Stimulated activated CD4-positive, alpha-beta T cell treated with anti-CD3 and anti-CD28 coated beads, Interleukin-12 subunit alpha, Interleukin-12 subunit beta, amount 100 ng/mL, for 24 hours (primary cell): Measurements from ENCODE around the gene ERBB2.

Experiments used
- DNase-seq, 2 experiments: peaks; one replicate each; pipeline ENCODE4 v3.0.0-alpha.2; 2020; ENCODE audit warnings: low read depth in 2 of 2

ERBB2 gene

DNA sequence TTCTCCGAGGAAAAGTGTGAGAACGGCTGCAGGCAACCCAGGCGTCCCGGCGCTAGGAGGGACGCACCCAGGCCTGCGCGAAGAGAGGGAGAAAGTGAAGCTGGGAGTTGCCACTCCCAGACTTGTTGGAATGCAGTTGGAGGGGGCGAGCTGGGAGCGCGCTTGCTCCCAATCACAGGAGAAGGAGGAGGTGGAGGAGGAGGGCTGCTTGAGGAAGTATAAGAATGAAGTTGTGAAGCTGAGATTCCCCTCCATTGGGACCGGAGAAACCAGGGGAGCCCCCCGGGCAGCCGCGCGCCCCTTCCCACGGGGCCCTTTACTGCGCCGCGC is at the start of gene ERBB2:
Gene ERBB2, plus strand, starts transcription at position 247 of the 330 bp plus-strand sequence. CDS start 175 bp downstream, outside the sequence.
- DNase-seq = no peak

DNA sequence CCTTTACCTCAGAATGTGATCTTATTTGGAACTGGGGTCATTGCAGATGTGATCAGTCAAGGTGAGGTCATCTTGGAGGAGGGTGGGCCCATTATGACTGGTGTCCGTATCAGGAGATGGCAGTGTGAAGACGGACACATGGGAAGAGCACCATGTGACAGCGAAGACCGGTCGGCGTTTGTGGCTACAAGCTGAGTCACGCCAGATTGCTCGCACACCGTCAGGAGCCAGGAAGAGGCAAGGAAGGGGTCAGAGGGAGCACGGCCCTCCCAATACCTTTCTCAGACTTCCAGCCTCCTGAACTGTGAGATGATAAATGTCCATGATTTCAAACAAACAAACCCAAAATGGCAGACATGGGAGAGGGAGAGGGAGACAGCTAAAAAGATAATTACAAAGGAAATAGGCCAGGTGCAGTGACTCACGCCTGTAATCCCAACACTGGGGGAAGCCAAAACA is 49.7 kb upstream of the ERBB2 start:
- DNase-seq = no peak

DNA sequence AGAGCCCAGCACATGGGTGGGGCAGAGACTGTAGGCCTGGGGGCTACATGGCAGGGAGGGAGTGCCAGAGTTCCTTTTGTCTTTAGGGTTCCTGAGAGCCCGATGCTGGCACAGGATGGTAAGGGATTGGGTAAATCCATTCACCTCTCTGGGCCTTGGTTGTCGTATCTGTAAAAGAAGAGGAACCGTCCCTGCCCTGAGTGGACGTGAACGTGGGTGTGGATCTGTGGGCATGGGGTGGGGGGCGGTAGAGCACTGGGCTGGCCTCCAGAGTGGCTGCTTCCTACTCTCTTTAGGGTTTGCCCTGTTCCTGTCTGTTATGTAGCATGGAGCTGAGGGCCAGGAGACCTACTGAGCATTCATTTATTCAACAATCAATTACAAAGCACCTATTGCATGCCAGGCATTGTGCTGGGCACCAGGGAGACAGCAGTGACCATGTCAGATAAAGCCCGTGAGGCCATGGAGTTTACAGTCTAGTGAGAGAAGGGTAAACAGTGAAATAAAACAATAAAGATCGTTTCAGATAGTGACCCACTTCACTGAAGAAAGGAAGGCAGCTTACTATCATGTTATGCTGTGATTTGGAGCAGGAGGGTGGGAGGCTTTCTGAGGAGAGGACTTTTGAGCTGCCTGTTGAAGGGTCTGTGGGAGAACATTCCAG is 47.8 kb upstream of the ERBB2 start:
- no peak for DNase-seq

DNA sequence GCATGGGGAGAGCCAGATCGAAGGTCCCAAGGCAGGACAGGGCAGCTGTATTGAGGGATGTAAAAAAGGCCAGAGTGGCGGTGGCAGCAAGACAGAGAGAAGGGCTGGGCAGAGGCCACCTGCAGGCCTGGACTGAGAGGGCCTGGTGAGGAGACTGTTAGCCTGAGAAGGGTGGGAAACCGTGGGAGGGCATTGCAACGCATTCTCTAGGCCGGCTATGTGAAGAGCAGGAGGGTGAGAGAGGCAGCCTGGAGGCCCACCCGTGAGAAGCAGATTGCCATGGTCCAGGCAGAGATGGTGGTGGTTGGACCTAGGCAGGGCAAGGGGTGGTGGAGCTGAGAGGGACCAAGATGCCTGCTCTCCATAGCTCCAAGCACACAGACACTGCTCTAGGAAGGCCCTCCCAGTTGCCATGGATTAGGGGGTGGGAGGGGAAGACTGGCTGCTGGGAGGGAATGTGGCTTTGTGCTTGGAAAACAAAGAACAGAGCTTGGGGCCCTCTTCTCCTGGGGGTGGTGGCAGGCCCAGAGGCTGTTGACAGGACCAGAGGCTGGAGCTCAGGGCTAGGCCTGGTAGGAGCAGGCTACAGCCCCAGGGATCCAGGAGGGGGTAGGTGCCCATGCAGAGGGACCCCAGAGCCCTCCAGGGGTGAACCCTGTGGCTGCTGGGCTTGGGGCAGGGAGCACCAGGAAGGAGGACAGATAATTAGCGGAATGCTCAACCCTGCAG is 47.1 kb upstream of the ERBB2 start:
- no peak for DNase-seq

DNA sequence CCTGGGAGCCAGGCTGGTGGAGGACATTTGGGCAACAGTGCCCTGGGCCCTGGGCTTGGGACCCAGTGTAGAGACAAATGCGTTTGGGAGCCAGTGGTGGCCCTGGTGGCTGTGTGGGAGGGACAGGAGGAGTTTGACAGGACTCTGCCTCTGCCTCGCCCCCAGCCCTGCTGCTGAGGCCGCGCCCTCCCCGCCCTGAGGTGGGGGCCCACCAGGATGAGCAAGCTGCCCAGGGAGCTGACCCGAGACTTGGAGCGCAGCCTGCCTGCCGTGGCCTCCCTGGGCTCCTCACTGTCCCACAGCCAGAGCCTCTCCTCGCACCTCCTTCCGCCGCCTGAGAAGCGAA is 46.6 kb upstream of the ERBB2 start:
- DNase-seq = no peak

DNA sequence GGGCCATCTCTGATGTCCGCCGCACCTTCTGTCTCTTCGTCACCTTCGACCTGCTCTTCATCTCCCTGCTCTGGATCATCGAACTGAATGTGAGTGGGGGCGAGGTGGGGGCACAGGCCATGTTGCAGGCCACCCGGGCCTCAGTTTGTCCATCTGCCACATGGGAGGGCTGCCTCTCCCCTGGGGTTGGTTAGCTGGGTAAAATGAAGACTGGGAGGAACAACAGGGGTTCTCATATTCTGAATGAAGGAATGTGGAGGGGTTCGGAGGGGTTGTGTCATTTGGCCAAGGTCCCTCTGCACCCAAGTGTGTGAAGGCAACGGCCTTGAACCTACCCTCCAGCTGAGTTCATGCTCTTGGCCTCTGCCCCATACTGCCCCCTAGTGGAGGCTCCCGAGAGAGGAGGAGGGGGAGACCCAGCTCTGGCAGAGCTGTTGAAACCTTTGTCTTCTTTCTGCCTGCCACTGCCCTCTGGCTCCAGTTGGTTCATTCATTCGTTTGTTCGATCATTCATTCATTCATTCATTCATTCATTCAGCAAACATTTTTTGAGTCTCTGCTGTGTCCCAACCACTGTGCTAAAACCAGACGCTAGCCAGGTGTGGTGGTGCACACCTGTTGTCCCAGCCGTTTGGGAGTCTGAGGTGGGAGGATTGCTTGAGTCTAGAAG is 46.1 kb upstream of the ERBB2 start:
- DNase-seq = peak; percentile 59 to 78

DNA sequence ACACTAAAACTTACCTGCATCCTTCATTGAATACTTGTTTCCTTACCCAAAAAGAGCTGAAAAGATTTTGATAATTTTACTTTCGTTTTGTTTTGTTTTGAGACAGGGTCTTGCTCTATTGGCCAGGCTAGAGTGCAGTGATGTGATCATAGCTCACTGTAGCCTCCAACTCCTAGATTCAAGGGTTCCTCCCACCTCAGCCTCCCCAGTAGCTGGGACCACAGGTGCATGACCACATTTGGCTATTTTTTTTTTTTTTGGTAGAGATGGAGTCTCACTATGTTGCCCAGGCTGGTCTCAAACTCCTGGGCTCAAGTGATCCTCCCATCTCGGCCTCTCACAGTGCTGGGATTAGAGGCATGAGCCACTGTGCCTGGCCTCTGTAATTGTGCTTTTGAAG is 44.8 kb upstream of the ERBB2 start:
- no peak for DNase-seq

DNA sequence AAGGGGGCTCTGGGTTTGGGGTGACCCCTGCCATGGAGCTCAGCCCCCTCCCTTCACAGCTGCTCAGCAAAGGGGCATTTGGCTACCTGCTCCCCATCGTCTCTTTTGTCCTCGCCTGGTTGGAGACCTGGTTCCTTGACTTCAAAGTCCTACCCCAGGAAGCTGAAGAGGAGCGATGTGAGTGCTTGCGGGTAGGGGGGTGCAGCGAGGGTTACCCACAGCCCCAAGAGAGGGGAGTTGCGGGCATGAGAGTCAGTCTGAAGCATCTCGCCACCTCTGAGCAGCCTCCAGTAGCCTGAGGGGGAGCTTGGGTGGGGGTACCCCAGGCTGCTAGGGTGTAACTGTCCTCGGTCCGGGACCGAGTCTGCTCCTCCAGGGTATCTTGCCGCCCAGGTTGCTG is 41.5 kb upstream of the ERBB2 start:
- no peak for DNase-seq

DNA sequence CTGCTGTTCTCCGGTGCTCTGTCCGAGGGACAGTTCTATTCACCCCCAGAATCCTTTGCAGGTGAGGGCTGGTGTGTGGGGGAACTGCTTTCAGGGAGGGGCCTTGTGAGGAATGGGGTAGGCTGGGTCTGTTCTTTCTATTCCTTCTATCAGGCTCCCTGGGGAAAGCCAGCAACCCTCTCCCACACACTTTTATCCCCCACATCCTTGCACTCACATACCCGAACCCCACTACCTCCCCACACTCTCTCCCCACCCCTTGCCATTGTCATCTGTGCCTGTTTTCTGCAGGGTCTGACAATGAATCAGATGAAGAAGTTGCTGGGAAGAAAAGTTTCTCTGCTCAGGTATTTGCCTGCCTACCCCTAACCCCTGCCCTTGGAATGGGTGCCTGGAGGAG is 41.1 kb upstream of the ERBB2 start:
- no peak for DNase-seq

DNA sequence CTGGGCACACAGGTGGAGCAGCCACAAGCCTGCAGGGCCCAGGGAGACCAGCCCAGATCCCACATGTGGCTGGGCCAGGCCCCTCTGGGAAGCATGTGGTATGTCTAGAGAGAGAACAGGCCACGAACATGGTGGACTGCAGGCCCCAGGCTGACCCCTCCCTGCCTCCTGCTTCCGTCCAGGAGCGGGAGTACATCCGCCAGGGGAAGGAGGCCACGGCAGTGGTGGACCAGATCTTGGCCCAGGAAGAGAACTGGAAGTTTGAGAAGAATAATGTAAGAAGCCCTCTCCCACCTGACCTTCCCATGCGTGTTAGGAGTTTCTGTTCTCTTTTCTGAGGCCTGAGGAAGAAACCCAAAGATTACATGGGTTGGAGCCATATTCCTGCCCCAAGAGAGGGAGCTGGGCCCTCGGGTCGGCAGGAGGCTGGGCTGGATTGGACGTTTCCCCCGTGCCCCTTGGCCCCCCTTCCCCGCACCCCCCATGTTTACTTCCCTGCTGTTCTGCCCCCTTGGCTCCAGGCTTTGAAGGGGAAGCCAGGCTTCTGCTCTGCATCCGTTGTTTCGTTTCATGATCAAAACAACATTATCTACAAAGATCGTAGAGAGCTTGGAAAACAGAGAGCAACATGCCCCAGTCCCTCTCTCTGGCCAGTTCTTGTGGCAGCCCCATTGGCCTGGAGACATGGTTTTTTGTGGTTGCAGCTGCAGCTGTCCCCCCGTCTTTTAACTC is 40.4 kb upstream of the ERBB2 start:
- no peak for DNase-seq

DNA sequence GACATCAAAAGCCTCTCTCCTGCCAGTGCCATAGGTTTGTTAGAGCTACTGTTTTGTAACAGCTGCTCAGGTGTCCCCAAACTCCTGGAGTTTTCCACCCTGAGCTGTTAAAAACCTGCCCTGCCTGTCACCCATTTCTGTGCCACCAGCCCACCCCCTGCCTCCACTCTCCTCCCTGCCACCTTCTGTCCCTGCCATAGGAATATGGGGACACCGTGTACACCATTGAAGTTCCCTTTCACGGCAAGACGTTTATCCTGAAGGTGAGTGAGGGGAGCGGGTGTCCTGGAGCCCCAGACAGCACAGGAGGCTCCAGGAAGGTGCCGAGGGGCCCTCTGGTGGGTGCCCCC is 39.9 kb upstream of the ERBB2 start:
- no peak for DNase-seq

DNA sequence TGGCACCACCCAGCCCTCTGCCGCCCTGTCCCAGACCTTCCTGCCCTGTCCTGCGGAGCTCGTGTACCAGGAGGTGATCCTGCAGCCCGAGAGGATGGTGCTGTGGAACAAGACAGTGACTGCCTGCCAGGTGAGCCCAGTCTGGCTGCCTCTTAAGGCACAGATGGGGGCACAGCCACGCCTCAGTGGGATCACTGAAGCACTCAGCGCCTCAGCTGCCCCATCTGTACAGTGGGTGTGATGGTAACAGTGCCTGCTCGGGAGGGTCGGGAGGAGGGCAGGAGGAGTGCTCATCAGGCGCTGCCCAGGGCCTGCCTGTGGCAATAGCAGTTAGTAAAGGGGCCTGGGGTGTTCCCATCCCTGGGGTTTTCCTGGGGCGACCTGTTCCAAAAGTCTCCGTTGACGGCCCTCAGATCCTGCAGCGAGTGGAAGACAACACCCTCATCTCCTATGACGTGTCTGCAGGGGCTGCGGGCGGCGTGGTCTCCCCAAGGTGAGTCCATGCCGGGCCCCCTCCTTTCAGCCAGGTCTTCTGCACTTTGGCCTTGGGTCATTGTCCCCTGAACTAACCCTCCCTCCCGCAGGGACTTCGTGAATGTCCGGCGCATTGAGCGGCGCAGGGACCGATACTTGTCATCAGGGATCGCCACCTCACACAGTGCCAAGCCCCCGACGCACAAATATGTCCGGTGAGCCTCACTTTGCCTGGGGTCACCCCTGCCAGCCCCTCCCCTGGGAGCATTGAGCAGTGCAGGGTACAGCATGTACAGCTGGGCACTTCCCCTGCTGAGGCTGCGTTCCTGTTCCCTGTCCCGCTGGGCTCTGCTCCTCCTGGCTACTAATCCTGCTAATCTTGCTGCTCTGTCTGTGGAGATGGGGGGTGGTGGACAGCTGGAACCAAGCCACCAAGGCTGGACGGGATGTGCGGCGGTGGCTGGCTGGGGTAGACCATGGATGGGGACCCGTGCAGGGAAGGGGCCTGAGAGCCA is 39.2 kb upstream of the ERBB2 start:
- no peak for DNase-seq

DNA sequence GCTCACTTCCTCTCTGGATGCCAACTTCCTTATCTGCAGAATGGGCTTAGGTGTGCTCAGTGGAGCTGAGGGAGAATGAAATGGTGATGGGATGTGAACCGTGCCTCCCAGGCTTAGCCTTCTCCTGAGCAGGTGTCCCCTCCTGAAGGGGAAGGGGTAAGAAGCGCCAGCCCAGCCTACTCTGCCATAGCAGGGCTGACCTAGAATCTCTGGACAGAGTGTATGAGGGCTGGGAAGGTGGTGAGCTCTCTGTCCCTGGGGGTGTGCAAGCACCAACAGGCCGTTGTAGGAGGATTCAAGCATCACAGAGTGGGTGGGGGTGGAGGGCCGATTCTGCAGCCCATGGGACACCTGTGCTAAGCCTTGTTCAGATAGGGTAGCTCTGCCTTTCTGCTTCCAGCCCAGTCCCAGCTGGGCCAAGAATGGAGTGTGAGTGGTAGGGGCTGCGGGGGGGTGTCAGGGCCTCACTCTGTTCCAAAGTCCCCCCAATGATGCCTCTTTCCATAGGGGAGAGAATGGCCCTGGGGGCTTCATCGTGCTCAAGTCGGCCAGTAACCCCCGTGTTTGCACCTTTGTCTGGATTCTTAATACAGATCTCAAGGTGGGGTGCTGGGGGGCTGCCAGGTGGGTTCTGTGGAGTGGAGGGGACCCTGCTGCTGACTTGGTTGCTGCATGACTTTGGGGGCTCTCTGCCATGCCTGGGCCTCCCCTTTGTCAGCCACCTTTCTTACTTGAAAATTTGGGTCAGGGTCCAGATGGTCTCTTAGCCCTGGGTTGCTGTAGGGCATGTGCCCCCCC is 37.9 kb upstream of the ERBB2 start:
- DNase-seq = no peak

DNA sequence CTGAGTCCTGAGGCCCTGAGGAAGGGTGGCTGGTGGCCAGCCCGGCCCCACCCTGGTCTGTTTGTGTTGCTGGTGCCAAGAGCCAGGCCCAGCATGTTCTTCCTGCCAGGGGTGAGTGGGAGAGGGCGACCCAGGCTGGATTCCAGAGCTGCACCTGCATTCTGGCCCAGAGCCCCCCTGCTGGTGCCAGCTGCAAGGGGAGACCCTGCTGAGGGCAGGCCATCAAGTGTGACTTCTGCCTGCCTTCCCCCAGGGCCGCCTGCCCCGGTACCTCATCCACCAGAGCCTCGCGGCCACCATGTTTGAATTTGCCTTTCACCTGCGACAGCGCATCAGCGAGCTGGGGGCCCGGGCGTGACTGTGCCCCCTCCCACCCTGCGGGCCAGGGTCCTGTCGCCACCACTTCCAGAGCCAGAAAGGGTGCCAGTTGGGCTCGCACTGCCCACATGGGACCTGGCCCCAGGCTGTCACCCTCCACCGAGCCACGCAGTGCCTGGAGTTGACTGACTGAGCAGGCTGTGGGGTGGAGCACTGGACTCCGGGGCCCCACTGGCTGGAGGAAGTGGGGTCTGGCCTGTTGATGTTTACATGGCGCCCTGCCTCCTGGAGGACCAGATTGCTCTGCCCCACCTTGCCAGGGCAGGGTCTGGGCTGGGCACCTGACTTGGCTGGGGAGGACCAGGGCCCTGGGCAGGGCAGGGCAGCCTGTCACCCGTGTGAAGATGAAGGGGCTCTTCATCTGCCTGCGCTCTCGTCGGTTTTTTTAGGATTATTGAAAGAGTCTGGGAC is 37.1 kb upstream of the ERBB2 start:
- no peak for DNase-seq

DNA sequence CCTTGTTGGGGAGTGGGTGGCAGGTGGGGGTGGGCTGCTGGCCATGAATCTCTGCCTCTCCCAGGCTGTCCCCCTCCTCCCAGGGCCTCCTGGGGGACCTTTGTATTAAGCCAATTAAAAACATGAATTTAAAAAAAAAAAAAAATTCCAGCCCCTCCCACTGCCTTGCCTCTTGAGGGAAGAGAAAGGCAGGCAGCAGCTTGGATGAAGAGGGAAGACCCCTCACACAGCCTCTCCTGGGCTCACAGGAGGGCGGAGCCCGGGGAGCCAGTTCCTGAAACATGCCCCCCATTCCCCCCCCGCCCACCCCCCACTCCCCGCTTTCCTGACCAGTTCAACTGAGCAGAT is 36.5 kb upstream of the ERBB2 start:
- DNase-seq = no peak

DNA sequence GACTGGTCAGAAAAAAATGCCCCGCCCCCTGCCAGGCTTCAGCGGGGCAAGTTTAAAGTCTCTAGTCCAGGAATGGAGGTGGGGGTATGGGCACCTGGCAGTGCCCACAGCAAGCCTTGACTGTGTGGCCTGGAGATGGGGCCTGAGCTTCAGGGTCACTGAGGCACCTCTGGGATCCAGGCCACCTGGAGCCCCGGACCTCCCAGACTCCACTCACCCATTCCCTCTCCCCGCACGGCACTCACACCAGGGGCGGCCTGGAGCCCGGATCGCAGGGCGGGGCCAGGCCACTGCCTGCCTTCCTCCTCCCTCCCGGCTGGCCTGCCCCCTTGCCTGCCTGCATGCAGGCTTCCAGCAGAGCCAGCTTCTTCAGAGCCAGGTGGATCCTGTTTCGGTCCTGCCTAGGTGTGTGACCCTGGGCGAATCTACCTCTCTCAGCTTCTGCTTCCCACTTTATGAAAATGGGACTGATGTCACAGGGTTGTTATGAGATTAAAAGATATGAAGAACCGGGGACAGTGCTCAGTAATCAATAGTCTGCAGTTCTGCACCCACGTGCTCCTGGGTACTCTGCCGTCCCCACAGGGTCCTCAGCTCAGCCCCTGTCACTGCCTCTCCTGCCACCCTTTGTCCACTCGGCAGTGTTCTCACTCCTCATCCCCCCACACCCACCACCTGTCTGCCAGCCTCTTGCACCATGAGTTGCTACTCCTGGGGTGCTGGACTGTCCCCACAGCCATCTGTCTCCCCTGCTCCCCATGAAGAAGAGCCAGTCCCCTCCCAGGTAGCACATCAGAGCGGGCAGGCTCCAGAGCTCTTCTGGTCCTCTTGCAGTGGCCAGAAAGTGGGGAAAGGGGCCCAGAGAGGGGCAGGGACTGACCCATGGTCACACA is 35.9 kb upstream of the ERBB2 start:
- DNase-seq = no peak

DNA sequence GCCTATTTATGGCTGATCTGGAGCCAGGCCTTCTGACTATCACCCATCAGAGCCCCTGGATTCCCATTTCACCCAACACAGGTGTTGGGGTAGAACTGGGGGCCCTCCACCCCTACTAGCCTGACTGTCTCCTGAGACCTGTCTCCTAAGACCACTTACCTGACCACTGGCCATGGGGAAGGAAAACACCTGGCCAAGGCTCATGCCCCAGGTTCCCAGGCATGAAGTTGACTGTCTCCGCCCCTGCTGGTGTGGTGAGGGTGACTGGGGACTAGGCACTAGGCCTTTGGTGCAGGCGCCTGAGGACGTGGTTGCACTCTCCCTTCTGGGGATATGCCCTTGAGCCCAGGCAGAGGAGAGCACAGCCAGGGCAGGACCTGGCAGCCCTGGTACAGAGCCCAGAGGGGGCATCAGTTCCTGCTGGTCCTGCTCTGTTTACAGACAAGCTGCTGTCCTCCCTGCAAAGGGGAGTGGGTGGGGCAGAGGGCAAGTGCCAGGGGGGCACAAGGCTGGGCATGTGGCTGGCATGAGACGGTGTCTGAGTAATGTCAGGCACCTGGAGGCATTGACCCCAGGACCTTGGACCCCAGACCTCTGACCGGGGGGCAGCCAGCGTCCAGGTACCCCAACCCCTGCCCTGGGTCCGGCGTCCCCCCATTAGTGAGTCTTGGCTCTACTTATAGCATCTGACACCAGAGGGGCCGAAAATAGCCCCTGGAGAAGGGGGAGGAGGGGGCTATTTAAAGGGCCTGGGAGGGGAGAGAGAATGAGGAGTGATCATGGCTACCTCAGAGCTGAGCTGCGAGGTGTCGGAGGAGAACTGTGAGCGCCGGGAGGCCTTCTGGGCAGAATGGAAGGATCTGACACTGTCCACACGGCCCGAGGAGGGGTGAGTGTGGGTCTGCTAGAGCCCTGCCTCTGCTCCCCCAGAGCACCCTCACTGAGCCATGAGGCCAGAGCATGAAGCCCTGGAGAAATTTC is 35.0 kb upstream of the ERBB2 start, which contains the start of gene TCAP:
Gene TCAP, plus strand, starts transcription at position 769 of the 981 bp plus-strand sequence. Its CDS starts 11 bp downstream, at position 780.
- DNase-seq = no peak
